K562 (cell line): ENCODE measurements around the gene PGGHG. TPM values are rescaled to one million over a fixed set of nuclear protein-coding genes. Genes with fewer than 3 reads are reported as not detected.

Source experiments
- EGR1 ChIP-seq: fragments of 450-650 bp; conservative IDR thresholded peaks from 2 replicates; pipeline ENCODE4 v1.6.1; 2017; ENCODE audit warnings: mild to moderate bottlenecking
- EP400 ChIP-seq: fragments of 450-650 bp; IDR thresholded peaks from 2 replicates; pipeline ENCODE4 v1.6.1; 2017; ENCODE audit warnings: antibody characterized with exemption, mild to moderate bottlenecking, moderate library complexity
- EZH2 ChIP-seq: IDR thresholded peaks from 2 replicates; pipeline ENCODE4 v1.6.1; 2012; ENCODE audit warnings: low read depth, mild to moderate bottlenecking, inconsistent platforms, low read length, borderline replicate concordance
- FOXA1 ChIP-seq: fragments of 450-650 bp; IDR thresholded peaks from 2 replicates; pipeline ENCODE4 v1.6.1; 2016; ENCODE audit warnings: mild to moderate bottlenecking, borderline replicate concordance
- FOXK2 ChIP-seq, 2 experiments: fragments of 450-650 bp; IDR thresholded peaks in 1 of 2; conservative IDR thresholded peaks in 1 of 2; 2 replicates each; pipeline ENCODE4 v1.6.1; 2016; ENCODE audit warnings: low read depth in 2 of 2, mild to moderate bottlenecking in 1 of 2
- HMBOX1 ChIP-seq: sonication (generic); IDR thresholded peaks from 2 replicates; pipeline ENCODE4 v1.6.1; 2016
- JUNB ChIP-seq: fragments of 450-650 bp; formaldehyde crosslinking; conservative IDR thresholded peaks from 2 replicates; pipeline ENCODE4 v1.4.0; 2020; ENCODE audit warnings: mild to moderate bottlenecking
- KAT2B ChIP-seq: IDR thresholded peaks from one replicate; pipeline ENCODE4 v1.6.1; 2012; ENCODE audit warnings: low read depth, mild to moderate bottlenecking, control low read depth, inconsistent platforms, low read length, moderate library complexity
- KLF1 ChIP-seq: fragments of 450-650 bp; IDR thresholded peaks from 2 replicates; pipeline ENCODE4 v1.6.1; 2016; ENCODE audit warnings: missing genetic modification characterization, missing compliant biosample characterization
- MXD1 ChIP-seq: fragments of 250-450 bp; sonication (Bioruptor Pico); IDR thresholded peaks from 2 replicates; pipeline ENCODE4 v1.8.0; 2021; ENCODE audit warnings: borderline replicate concordance, mild to moderate bottlenecking, moderate library complexity; ENCODE audit not compliant: poor library complexity, severe bottlenecking
- NRF1 ChIP-seq, 2 experiments: fragments of 450-650 bp; IDR thresholded peaks in 1 of 2; conservative IDR thresholded peaks in 1 of 2; 2 replicates each; pipeline ENCODE4 v1.6.1; 2014; ENCODE audit warnings: mild to moderate bottlenecking in 2 of 2
- PRDM10 ChIP-seq: fragments of 450-650 bp; IDR thresholded peaks from 2 replicates; pipeline ENCODE4 v1.6.1; 2018; ENCODE audit not compliant: partially characterized antibody
- SIN3B ChIP-seq: fragments of 450-650 bp; IDR thresholded peaks from 2 replicates; pipeline ENCODE4 v1.6.1; 2017; ENCODE audit warnings: low read depth, mild to moderate bottlenecking, moderate library complexity
- ZFX ChIP-seq: sonication (generic); formaldehyde crosslinking; IDR thresholded peaks from 2 replicates; pipeline ENCODE4 v1.8.0; 2022; ENCODE audit warnings: mild to moderate bottlenecking, missing genetic modification reagents, moderate library complexity
- ZNF165 ChIP-seq: fragments of 250-450 bp; sonication (Bioruptor Pico); IDR thresholded peaks from 2 replicates; pipeline ENCODE4 v1.4.0; 2020; ENCODE audit warnings: borderline replicate concordance
- ZNF23 ChIP-seq: fragments of 250-450 bp; sonication (Bioruptor Pico); IDR thresholded peaks from 2 replicates; pipeline ENCODE4 v1.4.0; 2020; ENCODE audit warnings: mild to moderate bottlenecking
- ZNF408 ChIP-seq: fragments of 250-450 bp; sonication (Bioruptor Pico); IDR thresholded peaks from 2 replicates; pipeline ENCODE4 v1.4.0; 2020; ENCODE audit warnings: low read depth, mild to moderate bottlenecking, moderate library complexity
- ZNF511 ChIP-seq: sonication (generic); formaldehyde crosslinking; IDR thresholded peaks from 2 replicates; pipeline ENCODE4 v1.8.0; 2022; ENCODE audit warnings: mild to moderate bottlenecking, missing genetic modification reagents
- ZNF699 ChIP-seq: fragments of 250-450 bp; sonication (Bioruptor Pico); IDR thresholded peaks from 2 replicates; pipeline ENCODE4 v1.8.0; 2021; ENCODE audit warnings: mild to moderate bottlenecking, moderate library complexity; ENCODE audit not compliant: insufficient replicate concordance
- ZNF740 ChIP-seq, 3 experiments: fragments of 200-800 bp in 1 of 3; sonication (Bioruptor generic) in 1 of 3; sonication (generic) in 1 of 3; formaldehyde crosslinking in 1 of 3; IDR thresholded peaks; 2 replicates each; pipeline versions ENCODE4 v1.6.1 to v1.8.0; 2016 to 2022; ENCODE audit warnings: mild to moderate bottlenecking in 2 of 3, missing compliant biosample characterization in 2 of 3, missing genetic modification characterization in 2 of 3, missing genetic modification reagents in 1 of 3
- polyA plus RNA-seq, 8 experiments: library from polyadenylated mRNA; depleted of rRNA in 4 of 8; stranded (reverse) in 5 of 8; unstranded in 3 of 8; fragments of >200 nt; fragmentation: Nextera tagmentation in 2 of 8; fragmentation: Illumina TruSeq in 1 of 8; extraction: Ambion mirVana in 2 of 8; extraction: Trizol in 1 of 8; gene quantifications; 2 replicates each; pipeline versions ENCODE4 v1.2.1 to v1.2.3, GENCODE V29; 2011 to 2014; ENCODE audit warnings: inconsistent platforms in 1 of 8, missing spikeins in 1 of 8
- total RNA-seq, 7 experiments: library from RNA; depleted of rRNA in 6 of 7; stranded (reverse); fragments of >200 nt in 6 of 7; fragmentation: Illumina TruSeq in 2 of 7; extraction: Trizol in 2 of 7; gene quantifications; 2 replicates each; pipeline versions ENCODE4 v1.2.1 to v1.2.3, GENCODE V29; 2011 to 2021; ENCODE audit warnings: low replicate concordance in 1 of 7

Gene PGGHG
- total and polyA plus RNA-seq, 9 of the 15 experiments (the other 6 are each of a cell fraction or from before 2014, with no cell fraction given), result 0.38 to 85.1 (median 18.1) TPM

- peak; percentile 71; the same call in 1 of the 2 replicates for TF ChIP-seq HMBOX1
- TF ChIP-seq KLF1 (tag), result no peak
- TF ChIP-seq ZNF408 (CRISPR knock-in tag), result no peak
- no peak for TF ChIP-seq JUNB (CRISPR knock-in tag)
- peak; percentile 31 for TF ChIP-seq PRDM10
- peak; percentile 80 for TF ChIP-seq ZNF740 (CRISPR knock-in tag; IDR thresholded peaks at IDR 0.05)
- no peak for TF ChIP-seq ZNF740 (tag; IDR thresholded peaks at IDR 0.05)
- no peak for TF ChIP-seq KAT2B
- peak; percentile 67 for TF ChIP-seq EP400
- no peak for TF ChIP-seq EGR1
- TF ChIP-seq FOXK2 (conservative IDR thresholded peaks at IDR 0.05 in 1 of 2, IDR thresholded peaks at IDR 0.05 in 1 of 2; ENCODE audit: low read depth in 2 of 2), result peak; percentile 50 to 63; a peak in 2 of 4 replicates
- no peak for TF ChIP-seq FOXA1
- no peak for TF ChIP-seq MXD1 (CRISPR knock-in tag)
- TF ChIP-seq SIN3B, result no peak
- no peak for TF ChIP-seq ZNF165 (CRISPR knock-in tag)
- no peak for TF ChIP-seq ZNF23 (CRISPR knock-in tag)
- no peak for TF ChIP-seq ZNF699 (CRISPR knock-in tag)
- TF ChIP-seq ZNF511, result peak; percentile 56; the same call in 1 of the 2 replicates
- peak; percentile 67; the same call in 1 of the 2 replicates for TF ChIP-seq ZFX
- peak in 1 of 2 experiments; percentile 14; a peak in 1 of 4 replicates for TF ChIP-seq NRF1 (conservative IDR thresholded peaks at IDR 0.05 in 1 of 2, IDR thresholded peaks at IDR 0.05 in 1 of 2)
- TF ChIP-seq EZH2, result no peak
Observed at GRCh38 chr11:313787-314553, 25.0 kb downstream of the PGGHG start, which contains the start of gene IFITM1 (continued).
